GM12878 (cell line): Measurements from ENCODE around the gene MALRD1. TPM values are rescaled to one million over a fixed set of nuclear protein-coding genes. Genes with fewer than 3 reads are reported as not detected.

ENCODE experiments used
- ATAC-seq: fragments of 200-7000 bp; cut with Tn5 transposase; 3 replicates; pipeline ENCODE4 v1.9.1; 2020; ENCODE audit warnings: mild to moderate bottlenecking, moderate library complexity
- BruUV-seq: library from RNA; stranded (reverse); fragments of 400-500 nt; replicated peaks from 2 replicates; lab custom pipeline; 2021; lab: Mats Ljungman, UMichigan
- CTCF ChIA-PET: fragments of 300-600 bp; sonication (Branson Sonifier 250); formaldehyde crosslinking; extraction: SDS; loops from one replicate; lab custom pipeline; 2021; ENCODE audit warnings: inconsistent platforms; lab: Yijun Ruan, JAX
- POLR2A ChIA-PET: fragments of 350-600 bp; formaldehyde crosslinking; extraction: SDS; loops from one replicate; lab custom pipeline; 2021; ENCODE audit warnings: inconsistent platforms; lab: Charles Lee
- RAD21 ChIA-PET: fragments of 300-600 bp; sonication (Branson Sonifier 250); formaldehyde crosslinking; loops from one replicate; lab custom pipeline; 2023; ENCODE audit warnings: antibody characterized with exemption; ENCODE audit not compliant: unreplicated experiment; lab: Charles Lee
- SMC1A ChIA-PET: fragments of 300-600 bp; sonication (Branson Sonifier 250); formaldehyde crosslinking; loops from one replicate; lab custom pipeline; 2023; ENCODE audit not compliant: unreplicated experiment, uncharacterized antibody; lab: Charles Lee
- DNase-seq: peaks from one replicate; pipeline ENCODE4 v3.0.0-alpha.2; 2011; ENCODE audit warnings: low read depth, low spot score
- FAIRE-seq: peaks from 3 replicates; lab custom pipeline; 2011; peaks lifted over from hg19 to GRCh38; lab: Jason Lieb, UNC
- H2AFZ ChIP-seq: 2 replicates; pipeline ENCODE4 v1.6.0; 2011; ENCODE audit warnings: low read depth, low read length, control low read depth; ENCODE audit not compliant: control insufficient read depth
- H3K27ac ChIP-seq: 2 replicates; pipeline ENCODE4 v1.5.1; 2011; ENCODE audit warnings: control low read depth; ENCODE audit not compliant: control insufficient read depth, insufficient read depth
- H3K27me3 ChIP-seq, 2 experiments: replicated peaks in 1 of 2; 2 replicates each; pipeline versions ENCODE4 v1.6.0 to v1.6.1; 2011; ENCODE audit warnings: low read length in 1 of 2; ENCODE audit not compliant: control insufficient read depth in 2 of 2, insufficient read depth in 2 of 2
- H3K36me3 ChIP-seq, 2 experiments: 2 replicates each; pipeline ENCODE4 v1.5.1; 2011; ENCODE audit warnings: low read length in 1 of 2; ENCODE audit not compliant: control insufficient read depth in 2 of 2, insufficient read depth in 2 of 2
- H3K4me1 ChIP-seq: 2 replicates; pipeline ENCODE4 v1.6.1; 2011; ENCODE audit warnings: mild to moderate bottlenecking, low read length, moderate library complexity, mixed read lengths; ENCODE audit not compliant: control insufficient read depth, insufficient read depth
- H3K4me2 ChIP-seq: 2 replicates; pipeline ENCODE4 v1.6.0; 2011; ENCODE audit warnings: control low read depth; ENCODE audit not compliant: control insufficient read depth, insufficient read depth
- H3K4me3 ChIP-seq: fragments of 200-600 bp; sonication (generic); 2 replicates; pipeline ENCODE4 v1.5.1; 2016
- H3K79me2 ChIP-seq: 2 replicates; pipeline ENCODE4 v1.6.0; 2011; ENCODE audit warnings: low read length; ENCODE audit not compliant: control insufficient read depth, insufficient read depth
- H3K9ac ChIP-seq: 2 replicates; pipeline ENCODE4 v1.8.0; 2011; ENCODE audit warnings: low read length, control low read depth, mixed read lengths; ENCODE audit not compliant: control insufficient read depth, insufficient read depth
- H3K9me3 ChIP-seq: replicated peaks from 3 replicates; pipeline ENCODE4 v1.5.1; 2011; ENCODE audit warnings: mild to moderate bottlenecking, low read length; ENCODE audit not compliant: control insufficient read depth, insufficient read depth
- H4K20me1 ChIP-seq: 2 replicates; pipeline ENCODE4 v1.6.0; 2011; ENCODE audit not compliant: control insufficient read depth, insufficient read depth
- IKZF1 ChIP-seq: fragments of 450-650 bp; conservative IDR thresholded peaks from 2 replicates; pipeline ENCODE4 v1.6.1; 2017; ENCODE audit warnings: antibody characterized with exemption, mild to moderate bottlenecking
- MEF2B ChIP-seq: fragments of 450-650 bp; IDR thresholded peaks from 2 replicates; pipeline ENCODE4 v1.6.1; 2018; ENCODE audit warnings: mild to moderate bottlenecking, moderate library complexity; ENCODE audit not compliant: partially characterized antibody, poor library complexity, severe bottlenecking
- MTA2 ChIP-seq: fragments of 450-650 bp; IDR thresholded peaks from 2 replicates; pipeline ENCODE4 v1.6.1; 2016; ENCODE audit warnings: low read depth, mild to moderate bottlenecking, moderate library complexity
- POLR2A ChIP-seq: IDR thresholded peaks from 2 replicates; pipeline ENCODE4 v1.6.1; 2011; ENCODE audit warnings: low read depth, mild to moderate bottlenecking, low read length
- POU2F2 ChIP-seq: IDR thresholded peaks from 3 replicates; pipeline ENCODE4 v1.6.1; 2011; ENCODE audit warnings: low read depth, mild to moderate bottlenecking, low read length, borderline replicate concordance
- SPI1 ChIP-seq: IDR thresholded peaks from 2 replicates; pipeline ENCODE4 v1.6.1; 2011; ENCODE audit warnings: low read depth, mild to moderate bottlenecking, low read length, moderate library complexity, borderline replicate concordance; ENCODE audit not compliant: insufficient read depth
- WGBS: methylation state at CpG from one replicate; pipeline ENCODE4 v1.1.6; 2016; ENCODE audit warnings: low lambda C conversion rate; ENCODE audit not compliant: insufficient replicate concordance, insufficient coverage; ENCODE audit errors: missing lambda C conversion rate; 5-methylcytosine and 5-hydroxymethylcytosine counted together
- in situ Hi-C: fragments of 300-500 bp; cut with MboI; formaldehyde crosslinking; loops from 9 replicates; pipeline ENCODE4 v1.14.3; 2018; ENCODE audit warnings: mixed read lengths
- intact Hi-C: fragments of 100-400 bp; cut with micrococcal nuclease; formaldehyde crosslinking; loops from one replicate; pipeline ENCODE4 v1.14.2; 2022; ENCODE audit not compliant: unreplicated experiment
- polyA plus RNA-seq, 11 experiments: library from polyadenylated mRNA; depleted of rRNA in 4 of 11; unstranded in 6 of 11; stranded (reverse) in 5 of 11; fragments of >200 nt; fragmentation: Nextera tagmentation in 4 of 11; fragmentation: Illumina TruSeq in 1 of 11; extraction: Ambion mirVana in 4 of 11; extraction: Trizol in 1 of 11; gene quantifications; 1 replicate in 1 of 11; 2 replicates in 10 of 11; pipeline versions ENCODE4 v1.2.1 to v1.2.3, GENCODE V29; 2011 to 2016; ENCODE audit warnings: inconsistent platforms in 2 of 11, missing spikeins in 2 of 11, low read depth in 1 of 11
- total RNA-seq, 4 experiments: library from RNA; depleted of rRNA in 3 of 4; stranded (reverse); fragments of >200 nt in 3 of 4; fragmentation: Illumina TruSeq in 1 of 4; extraction: Trizol in 1 of 4; gene quantifications; 2 replicates each; pipeline versions ENCODE4 v1.2.1 to v1.2.3, GENCODE V29; 2013 to 2021
- TF ChIP-seq, protein P1 (sequence below): fragments of 450-650 bp; IDR thresholded peaks from 2 replicates; pipeline ENCODE4 v1.6.1; 2018; ENCODE audit warnings: borderline replicate concordance, mild to moderate bottlenecking; ENCODE audit not compliant: partially characterized antibody

The MALRD1 gene
- total and polyA plus RNA-seq, 10 of the 15 experiments (the other 5 are each of a cell fraction or from before 2014, with no cell fraction given), result 0.12 to 6.6 (median 0.26) TPM; not detected in 2

DNA sequence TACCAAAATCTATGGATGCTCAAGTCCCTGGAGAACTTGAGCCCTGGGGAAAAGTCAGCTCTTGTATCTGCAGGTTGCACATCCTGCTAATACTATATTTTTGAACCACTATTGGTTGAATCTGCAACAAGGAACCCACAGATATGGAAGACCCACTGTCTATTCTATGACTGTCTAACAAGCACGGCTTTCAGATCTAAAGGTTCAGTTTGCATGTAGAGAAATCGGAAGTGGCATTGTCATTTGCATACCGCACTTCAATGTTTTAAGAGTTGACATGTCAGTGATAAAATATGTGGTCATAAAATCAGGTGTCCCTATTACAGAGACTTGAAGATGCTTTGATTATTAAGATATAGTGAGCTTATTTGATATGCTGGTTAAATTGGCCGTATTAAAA lies 95.6 kb downstream of the MALRD1 start:
- ChIA-PET SMC1A (interaction anchor here (0.9 to 2.7 kb wide), 9 partner anchors 9 to 60 kb away, joined by 3 to 11 read pairs (median 3); no protein-coding TSS in a partner anchor), CTCF (interaction anchor here (0.9 to 1.5 kb wide), 3 partner anchors 11 to 15 kb away, joined by 3 to 4 read pairs (median 3); no protein-coding TSS in a partner anchor), POLR2A (interaction anchor here (0.6 to 1.4 kb wide), 2 partner anchors 56 to 346 kb away, joined by 3 to 4 read pairs; no protein-coding TSS in a partner anchor), RAD21 (interaction anchor here (0.5 to 3.1 kb wide), 9 partner anchors 11 to 323 kb away, joined by 3 to 16 read pairs (median 3); no protein-coding TSS in a partner anchor)
- ATAC-seq (peak; percentile 73), DNase-seq (no peak), FAIRE-seq (no peak)
- H3K4me1 ChIP-seq, result no peaks in the 10 kb centered on the region
- H3K9ac ChIP-seq, result no peak overlapping the region
- H3K36me3 ChIP-seq, result no peaks in the 10 kb centered on the region
- H3K79me2 ChIP-seq, result no peaks in the 10 kb centered on the region
- intact Hi-C loops, result no loop called here
- 44% methylated on average over 4 of the region's 4 CpGs for WGBS
- BruUV-seq, result no TSS peak
- no peak overlapping the region for H3K27ac ChIP-seq
- no peaks in the 10 kb centered on the region for H3K9me3 ChIP-seq
- no peak overlapping the region for H2AFZ ChIP-seq
- no peak overlapping the region for H3K4me2 ChIP-seq
- in situ Hi-C loops, result no loop called here
- H3K27me3 ChIP-seq, result no peaks in the 10 kb centered on the region
- H4K20me1 ChIP-seq, result no peaks in the 10 kb centered on the region
- TF ChIP-seq POLR2A (no peak), IKZF1 (0 out of 2 replicates have a peak, but pooled peaks have one; percentile 7), MTA2 (peak; percentile 61; the same call in 1 of the 2 replicates), MEF2B (peak; percentile 32), POU2F2 (peak; percentile 57; the same call in 1 of the 3 replicates), SPI1 (peak; percentile 10; the same call in 1 of the 2 replicates)
- TF ChIP-seq, protein P1, sequence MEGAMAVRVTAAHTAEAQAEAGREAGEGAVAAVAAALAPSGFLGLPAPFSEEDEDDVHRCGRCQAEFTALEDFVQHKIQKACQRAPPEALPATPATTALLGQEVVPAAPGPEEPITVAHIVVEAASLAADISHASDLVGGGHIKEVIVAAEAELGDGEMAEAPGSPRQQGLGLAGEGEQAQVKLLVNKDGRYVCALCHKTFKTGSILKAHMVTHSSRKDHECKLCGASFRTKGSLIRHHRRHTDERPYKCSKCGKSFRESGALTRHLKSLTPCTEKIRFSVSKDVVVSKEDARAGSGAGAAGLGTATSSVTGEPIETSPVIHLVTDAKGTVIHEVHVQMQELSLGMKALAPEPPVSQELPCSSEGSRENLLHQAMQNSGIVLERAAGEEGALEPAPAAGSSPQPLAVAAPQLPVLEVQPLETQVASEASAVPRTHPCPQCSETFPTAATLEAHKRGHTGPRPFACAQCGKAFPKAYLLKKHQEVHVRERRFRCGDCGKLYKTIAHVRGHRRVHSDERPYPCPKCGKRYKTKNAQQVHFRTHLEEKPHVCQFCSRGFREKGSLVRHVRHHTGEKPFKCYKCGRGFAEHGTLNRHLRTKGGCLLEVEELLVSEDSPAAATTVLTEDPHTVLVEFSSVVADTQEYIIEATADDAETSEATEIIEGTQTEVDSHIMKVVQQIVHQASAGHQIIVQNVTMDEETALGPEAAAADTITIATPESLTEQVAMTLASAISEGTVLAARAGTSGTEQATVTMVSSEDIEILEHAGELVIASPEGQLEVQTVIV, result no peak
- H3K4me3 ChIP-seq, result no peak overlapping the region
